Transverse colon (tissue), 4 donors: ENCODE results near the gene DUSP2.
A peak's percentile ranks its signal among the peaks of the same experiment; 100 is the strongest.

Experiments used
- POLR2AphosphoS5 ChIP-seq, 3 donors: sonication (generic); formaldehyde crosslinking; IDR thresholded peaks; one replicate each; pipeline ENCODE4 v1.6.1; 2016; ENCODE audit warnings: antibody characterized with exemption in 3 of 3
- TF ChIP-seq, protein P1 (sequence below), 5 experiments: fragments of 200-600 bp in 3 of 5; fragments of 450-650 bp in 2 of 5; sonication (generic) in 3 of 5; IDR thresholded peaks; 1 replicate in 2 of 5; 2 replicates in 3 of 5; pipeline ENCODE4 v1.5.1; 2016 to 2017; ENCODE audit warnings: antibody characterized with exemption in 5 of 5, inconsistent platforms in 3 of 5, mild to moderate bottlenecking in 2 of 5, moderate library complexity in 1 of 5

DNA sequence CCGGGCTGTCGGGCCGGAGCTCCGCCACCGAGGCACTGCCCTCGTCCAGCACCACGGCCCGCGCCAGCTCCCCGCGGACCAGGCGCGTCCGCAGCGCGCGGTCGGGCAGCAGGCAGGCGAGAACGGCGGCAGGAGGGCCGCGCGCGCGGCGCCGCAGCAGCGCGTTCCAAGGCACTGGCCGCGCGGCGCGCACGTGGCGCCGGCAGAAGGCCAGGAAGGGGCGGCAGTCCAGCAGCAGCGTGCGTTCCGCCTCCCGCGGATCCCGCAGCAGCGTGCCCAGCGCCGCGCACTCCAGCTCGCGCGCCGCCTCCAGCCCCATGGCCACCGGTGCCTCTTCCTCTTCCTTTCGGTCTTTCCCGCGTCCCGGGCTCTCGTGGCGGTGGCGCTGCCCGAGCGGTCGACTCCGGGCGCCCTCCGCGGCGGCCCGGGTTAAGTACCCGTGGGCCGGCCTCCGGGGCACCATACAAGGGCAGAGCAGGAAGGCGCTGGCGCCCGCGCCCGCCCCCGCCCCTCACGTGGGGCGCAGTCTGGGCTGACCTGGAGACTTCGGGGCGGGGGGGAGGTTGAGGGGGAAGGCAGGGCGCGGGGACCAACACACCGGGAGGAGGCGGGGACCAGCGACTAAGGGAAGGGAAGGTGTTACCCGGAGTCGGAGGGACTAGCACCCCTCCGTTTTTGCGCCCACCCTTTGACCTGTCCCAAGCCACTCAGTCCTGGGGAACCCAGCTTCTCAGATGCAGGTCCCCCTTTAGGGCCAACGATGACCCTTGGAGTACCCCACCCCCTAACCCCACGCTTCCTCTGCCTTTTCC is at the start of gene DUSP2:
- peak; percentile 43 to 86 (median 79) for TF ChIP-seq POLR2AphosphoS5 (IDR thresholded peaks at IDR 0.05)
- TF ChIP-seq, protein P1, sequence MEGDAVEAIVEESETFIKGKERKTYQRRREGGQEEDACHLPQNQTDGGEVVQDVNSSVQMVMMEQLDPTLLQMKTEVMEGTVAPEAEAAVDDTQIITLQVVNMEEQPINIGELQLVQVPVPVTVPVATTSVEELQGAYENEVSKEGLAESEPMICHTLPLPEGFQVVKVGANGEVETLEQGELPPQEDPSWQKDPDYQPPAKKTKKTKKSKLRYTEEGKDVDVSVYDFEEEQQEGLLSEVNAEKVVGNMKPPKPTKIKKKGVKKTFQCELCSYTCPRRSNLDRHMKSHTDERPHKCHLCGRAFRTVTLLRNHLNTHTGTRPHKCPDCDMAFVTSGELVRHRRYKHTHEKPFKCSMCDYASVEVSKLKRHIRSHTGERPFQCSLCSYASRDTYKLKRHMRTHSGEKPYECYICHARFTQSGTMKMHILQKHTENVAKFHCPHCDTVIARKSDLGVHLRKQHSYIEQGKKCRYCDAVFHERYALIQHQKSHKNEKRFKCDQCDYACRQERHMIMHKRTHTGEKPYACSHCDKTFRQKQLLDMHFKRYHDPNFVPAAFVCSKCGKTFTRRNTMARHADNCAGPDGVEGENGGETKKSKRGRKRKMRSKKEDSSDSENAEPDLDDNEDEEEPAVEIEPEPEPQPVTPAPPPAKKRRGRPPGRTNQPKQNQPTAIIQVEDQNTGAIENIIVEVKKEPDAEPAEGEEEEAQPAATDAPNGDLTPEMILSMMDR (IDR thresholded peaks at IDR 0.05), result no peak
